IMR-90 (cell line): ENCODE measurements around the gene WEE1. TPM values are rescaled to one million over a fixed set of nuclear protein-coding genes. Genes with fewer than 3 reads are reported as not detected.

Source experiments
- ATAC-seq: fragments of 200-7000 bp; cut with Tn5 transposase; 2 replicates; pipeline ENCODE4 v1.9.1; 2020; ENCODE audit warnings: low read depth, mild to moderate bottlenecking, moderate library complexity
- BruUV-seq: library from RNA; stranded (reverse); fragments of 400-500 nt; replicated peaks from 2 replicates; lab custom pipeline; 2021; lab: Mats Ljungman, UMichigan
- CTCF ChIA-PET: fragments of 300-600 bp; formaldehyde crosslinking; extraction: SDS; loops from one replicate; lab custom pipeline; 2021; ENCODE audit warnings: antibody characterized with exemption; lab: Yijun Ruan, JAX
- POLR2A ChIA-PET: fragments of 300-600 bp; sonication (Branson Sonifier 250); formaldehyde crosslinking; loops from one replicate; lab custom pipeline; 2022; ENCODE audit warnings: antibody characterized with exemption; ENCODE audit not compliant: unreplicated experiment; lab: Charles Lee
- DNase-seq: peaks from one replicate; pipeline ENCODE4 v3.0.0; 2013
- H2AFZ ChIP-seq: replicated peaks from 2 replicates; pipeline ENCODE3; 2013; ENCODE audit warnings: low read length, mild to moderate bottlenecking; ENCODE audit not compliant: poor library complexity
- H2AK5ac ChIP-seq: 2 replicates; pipeline ENCODE4 v1.6.1; 2013; ENCODE audit warnings: low read depth, low read length, inconsistent platforms
- H2AK9ac ChIP-seq: replicated peaks from 2 replicates; pipeline ENCODE3; 2013; ENCODE audit warnings: mild to moderate bottlenecking, low read depth, low read length, moderate library complexity; ENCODE audit not compliant: poor library complexity
- H2BK120ac ChIP-seq: 2 replicates; pipeline ENCODE4 v1.6.1; 2013; ENCODE audit warnings: low read depth, low read length, inconsistent platforms
- H2BK15ac ChIP-seq: 3 replicates; pipeline ENCODE4 v1.6.1; 2013; ENCODE audit warnings: low read depth, low read length, inconsistent platforms
- H2BK20ac ChIP-seq: 2 replicates; pipeline ENCODE4 v1.6.1; 2013; ENCODE audit warnings: low read depth, mild to moderate bottlenecking, inconsistent platforms, low read length, moderate library complexity
- H2BK5ac ChIP-seq: 2 replicates; pipeline ENCODE4 v1.6.1; 2013; ENCODE audit warnings: mild to moderate bottlenecking, low read depth, low read length, inconsistent platforms; ENCODE audit not compliant: poor library complexity, severe bottlenecking
- H3K14ac ChIP-seq: replicated peaks from 2 replicates; pipeline ENCODE4 v1.6.1; 2013; ENCODE audit warnings: low read depth, low read length, inconsistent platforms
- H3K18ac ChIP-seq: 2 replicates; pipeline ENCODE4 v1.6.1; 2013; ENCODE audit warnings: low read depth, low read length, control low read depth
- H3K23ac ChIP-seq: 2 replicates; pipeline ENCODE4 v1.6.1; 2013; ENCODE audit warnings: low read depth, low read length, inconsistent platforms
- H3K27ac ChIP-seq: 2 replicates; pipeline ENCODE4 v1.5.1; 2013; ENCODE audit warnings: mild to moderate bottlenecking, control low read depth, low read length; ENCODE audit not compliant: insufficient read depth
- H3K27me3 ChIP-seq: 2 replicates; pipeline ENCODE4 v1.6.1; 2013; ENCODE audit warnings: low read length; ENCODE audit not compliant: control insufficient read depth, insufficient read depth
- H3K36me3 ChIP-seq: 2 replicates; pipeline ENCODE4 v1.6.1; 2013; ENCODE audit warnings: low read length, mixed read lengths; ENCODE audit not compliant: control insufficient read depth, insufficient read depth
- H3K4ac ChIP-seq: 2 replicates; pipeline ENCODE4 v1.6.1; 2013; ENCODE audit warnings: low read depth, low read length, inconsistent platforms
- H3K4me1 ChIP-seq: 2 replicates; pipeline ENCODE4 v1.6.1; 2013; ENCODE audit warnings: low read length, mixed read lengths; ENCODE audit not compliant: control insufficient read depth, insufficient read depth
- H3K4me2 ChIP-seq: 2 replicates; pipeline ENCODE4 v1.6.1; 2013; ENCODE audit warnings: low read depth, mild to moderate bottlenecking, control low read depth, low read length, moderate library complexity
- H3K4me3 ChIP-seq: 2 replicates; pipeline ENCODE4 v1.5.1; 2013; ENCODE audit warnings: low read depth, mild to moderate bottlenecking, control low read depth, low read length, moderate library complexity; ENCODE audit not compliant: insufficient read depth
- H3K56ac ChIP-seq: 2 replicates; pipeline ENCODE4 v1.6.1; 2013; ENCODE audit warnings: low read length, inconsistent platforms; ENCODE audit not compliant: insufficient read depth; ENCODE audit errors: extremely low read depth
- H3K79me1 ChIP-seq, 2 experiments: 2 replicates each; pipeline ENCODE4 v1.6.1; 2013; ENCODE audit warnings: low read length in 2 of 2, inconsistent platforms in 1 of 2, low read depth in 1 of 2
- H3K9ac ChIP-seq: 2 replicates; pipeline ENCODE4 v1.6.1; 2013; ENCODE audit warnings: low read depth, low read length, control low read depth
- H3K9me1 ChIP-seq: 2 replicates; pipeline ENCODE4 v1.6.1; 2013; ENCODE audit warnings: low read length, inconsistent platforms; ENCODE audit not compliant: insufficient read depth
- H3K9me3 ChIP-seq: 2 replicates; pipeline ENCODE4 v1.6.1; 2013; ENCODE audit warnings: low read length; ENCODE audit not compliant: control insufficient read depth, insufficient read depth
- H4K20me1 ChIP-seq: 2 replicates; pipeline ENCODE4 v1.6.1; 2013; ENCODE audit warnings: low read length, inconsistent platforms; ENCODE audit not compliant: insufficient read depth
- H4K5ac ChIP-seq: 2 replicates; pipeline ENCODE4 v1.6.1; 2013; ENCODE audit warnings: mild to moderate bottlenecking, low read depth, low read length, control low read depth
- H4K8ac ChIP-seq, 2 experiments: 2 replicates each; pipeline ENCODE4 v1.6.1; 2013; ENCODE audit warnings: low read depth in 2 of 2, low read length in 2 of 2, control low read depth in 1 of 2, inconsistent platforms in 1 of 2
- H4K91ac ChIP-seq: 2 replicates; pipeline ENCODE4 v1.6.1; 2013; ENCODE audit warnings: low read depth, low read length, inconsistent platforms; ENCODE audit not compliant: insufficient read depth
- BHLHE40 ChIP-seq: fragments of 150-350 bp; IDR thresholded peaks from 2 replicates; pipeline ENCODE4 v1.6.1; 2016; ENCODE audit warnings: mild to moderate bottlenecking, low read depth, low read length
- CHD1 ChIP-seq: IDR thresholded peaks from 2 replicates; pipeline ENCODE4 v1.6.1; 2012; ENCODE audit warnings: low read depth, low read length, improper control_type of control experiment
- MAFK ChIP-seq: IDR thresholded peaks from 2 replicates; pipeline ENCODE4 v1.6.1; 2012; ENCODE audit warnings: low read depth, low read length, improper control_type of control experiment
- MAZ ChIP-seq: IDR thresholded peaks from 2 replicates; pipeline ENCODE4 v1.6.1; 2012; ENCODE audit warnings: low read depth, mild to moderate bottlenecking, low read length, improper control_type of control experiment, moderate library complexity, borderline replicate concordance
- WGBS, 2 experiments: methylation state at CpG; one replicate each; pipeline versions ENCODE4 v1.1.5 to v1.1.7; 2013; ENCODE audit warnings: missing lambda C conversion rate in 2 of 2; ENCODE audit not compliant: insufficient read length in 1 of 2; ENCODE audit errors: extremely low coverage in 2 of 2; 5-methylcytosine and 5-hydroxymethylcytosine counted together
- dilution Hi-C: fragments of 300-500 bp; cut with HindIII; formaldehyde crosslinking; loops from one replicate; pipeline ENCODE4 v1.14.3; 2018; ENCODE audit warnings: low sequenced_read_pairs; ENCODE audit not compliant: unreplicated experiment
- in situ Hi-C: fragments of 300-500 bp; cut with MboI; formaldehyde crosslinking; loops from 3 replicates; pipeline ENCODE4 v1.14.3; 2019; ENCODE audit warnings: low sequenced_read_pairs, inconsistent platforms, mixed read lengths
- intact Hi-C: fragments of 100-400 bp; cut with micrococcal nuclease; formaldehyde crosslinking; loops from 2 replicates; pipeline ENCODE4 v1.10.0; 2022
- polyA plus RNA-seq, 3 experiments: library from polyadenylated mRNA; depleted of rRNA; stranded (reverse); fragments of >200 nt; gene quantifications; 2 replicates each; pipeline ENCODE4 v1.2.3, GENCODE V29; 2012; ENCODE audit warnings: low replicate concordance in 1 of 3
- total RNA-seq: library from RNA; depleted of rRNA; stranded (reverse); fragments of >200 nt; gene quantifications from 2 replicates; pipeline ENCODE4 v1.2.3, GENCODE V29; 2012
- TF ChIP-seq, protein P1 (sequence below): fragments of 150-350 bp; IDR thresholded peaks from 2 replicates; pipeline ENCODE4 v1.6.1; 2016; ENCODE audit warnings: low read depth, mild to moderate bottlenecking, low read length, moderate library complexity, borderline replicate concordance

The WEE1 gene
- total and polyA plus RNA-seq, 2 of the 4 experiments (the other 2 are of a cell fraction): 26.5 to 29.2 TPM

DNA sequence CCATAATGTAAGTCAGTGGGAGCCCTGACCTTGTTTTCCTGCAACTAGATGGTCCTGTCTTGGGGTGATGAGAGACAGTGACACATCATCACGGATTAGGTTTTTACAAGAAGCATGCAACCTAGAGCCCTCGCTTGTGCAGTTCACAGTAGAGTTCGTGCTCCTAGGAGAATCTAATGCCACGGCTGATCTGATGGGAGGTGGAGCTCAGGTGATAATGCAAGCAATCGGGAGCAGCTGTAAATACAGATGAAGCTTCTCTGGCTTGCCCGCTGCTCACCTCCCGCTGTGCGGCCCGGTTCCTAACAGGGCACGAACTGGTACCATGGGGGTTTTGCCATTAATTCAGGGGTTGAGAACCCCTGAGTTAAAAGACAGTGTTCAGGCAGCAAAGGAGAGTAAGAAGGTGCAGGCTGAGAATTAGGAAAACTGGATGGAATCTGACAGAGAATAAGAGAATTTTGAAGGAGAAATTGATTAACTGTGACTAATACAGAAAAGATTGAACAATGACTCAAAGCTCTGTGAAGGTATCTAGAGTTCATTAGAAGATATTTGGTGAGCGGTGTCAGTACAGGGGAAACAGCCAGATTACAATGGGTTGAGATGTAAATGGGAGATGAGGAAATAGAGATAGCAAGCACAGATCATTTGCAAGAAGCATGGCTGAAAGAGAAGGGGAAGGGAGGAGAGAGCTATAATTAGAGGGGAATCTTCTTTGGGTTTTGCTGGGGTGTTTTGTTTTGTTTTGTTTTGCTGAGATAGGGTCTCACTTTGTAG lies 21.0 kb downstream of the WEE1 start:
- peaks cover 3% of the 10 kb centered on the region; the same call in 1 of the 2 replicates for H3K9me1 ChIP-seq
- no peaks in the 10 kb centered on the region for H4K20me1 ChIP-seq
- no peak overlapping the region for H2AK9ac ChIP-seq
- peak overlapping the region; percentile 19; the same call in 1 of the 2 replicates for H2BK120ac ChIP-seq
- dilution Hi-C loops: no loop called here
- intact Hi-C loops: no loop called here
- no peaks in the 10 kb centered on the region for H3K79me1 ChIP-seq
- no peak overlapping the region for H3K27ac ChIP-seq
- no peak overlapping the region for H2BK5ac ChIP-seq
- no peak overlapping the region for H3K4me2 ChIP-seq
- no TSS peak for BruUV-seq
- no peak overlapping the region for H3K4me3 ChIP-seq
- no peak overlapping the region for H2AFZ ChIP-seq
- H2BK15ac ChIP-seq: no peak overlapping the region
- no peak for TF ChIP-seq MAZ
- no peak for TF ChIP-seq BHLHE40
- no peak for TF ChIP-seq MAFK
- no peak for TF ChIP-seq CHD1
- TF ChIP-seq, protein P1, sequence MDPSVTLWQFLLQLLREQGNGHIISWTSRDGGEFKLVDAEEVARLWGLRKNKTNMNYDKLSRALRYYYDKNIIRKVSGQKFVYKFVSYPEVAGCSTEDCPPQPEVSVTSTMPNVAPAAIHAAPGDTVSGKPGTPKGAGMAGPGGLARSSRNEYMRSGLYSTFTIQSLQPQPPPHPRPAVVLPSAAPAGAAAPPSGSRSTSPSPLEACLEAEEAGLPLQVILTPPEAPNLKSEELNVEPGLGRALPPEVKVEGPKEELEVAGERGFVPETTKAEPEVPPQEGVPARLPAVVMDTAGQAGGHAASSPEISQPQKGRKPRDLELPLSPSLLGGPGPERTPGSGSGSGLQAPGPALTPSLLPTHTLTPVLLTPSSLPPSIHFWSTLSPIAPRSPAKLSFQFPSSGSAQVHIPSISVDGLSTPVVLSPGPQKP: no peak
- ChIA-PET CTCF (interaction anchor here (1.0 kb wide), 1 partner anchor 88 kb away, joined by 3 read pairs; no protein-coding TSS in a partner anchor), POLR2A (interaction anchor here (0.6 kb wide), 1 partner anchor 134 kb away, joined by 3 read pairs; no protein-coding TSS in a partner anchor)
- H3K9me3 ChIP-seq: no peaks in the 10 kb centered on the region
- DNase-seq: peak; percentile 35
- H3K27me3 ChIP-seq: no peaks in the 10 kb centered on the region
- peaks cover 6% of the 10 kb centered on the region; the same call in 1 of the 2 replicates for H3K36me3 ChIP-seq
- no peak overlapping the region for H3K9ac ChIP-seq
- no peak for ATAC-seq
- H2AK5ac ChIP-seq: no peak overlapping the region
- H4K5ac ChIP-seq: no peak overlapping the region
- no peak overlapping the region for H3K4ac ChIP-seq
- H3K23ac ChIP-seq: 0 out of 2 replicates have a peak overlapping the region, but pooled peaks have one; percentile 29
- H4K91ac ChIP-seq: no peak overlapping the region
- WGBS, 2 experiments: 57% methylated on average over 7 of the region's 11 CpGs; no CpG with 5 or more reads in 1 of the 2 experiments
- H3K56ac ChIP-seq: no peak overlapping the region
- no peak overlapping the region for H3K18ac ChIP-seq
- H4K8ac ChIP-seq: no peak overlapping the region
- in situ Hi-C loops: no loop called here
- H2BK20ac ChIP-seq: peak overlapping the region; percentile 33; the same call in 1 of the 2 replicates
- peaks cover 3% of the 10 kb centered on the region for H3K4me1 ChIP-seq
- peak overlapping the region; percentile 45 for H3K14ac ChIP-seq
